ENCODE data around the gene SULT2B1. TPM values are rescaled to one million over a fixed set of nuclear protein-coding genes. Genes with fewer than 3 reads are reported as not detected.

Gene SULT2B1
- total RNA-seq: 1 to 10 TPM in 1 of 4 donors, not detected in 3; 1.0 TPM

GRCh38 chr19:48551437-48552302, at the start of gene SULT2B1:
Gene SULT2B1 (plus strand): TSS chr19:48552172. CDS start chr19:48552253, 81 bp downstream.
- Histone ChIP-seq H3K27me3 (peaks cover 0 to 42% (median 0%) of the 10 kb centered on the region in 4 donors), H3K27ac (replicated peaks in 1 of 4) (no peak within 1 kb of the TSS), H3K36me3 (no peaks in the 10 kb centered on the region), H3K4me1 (no peaks in the 10 kb centered on the region), H3K9me3 (no peaks in the 10 kb centered on the region), H3K4me3 (no peak within 1 kb of the TSS)
- no peak for TF ChIP-seq POLR2AphosphoS5 (IDR thresholded peaks at IDR 0.05)
- no peak for TF ChIP-seq POLR2A (IDR thresholded peaks at IDR 0.05; ENCODE audit: low read depth)
- TF ChIP-seq EP300 (IDR thresholded peaks at IDR 0.05): no peak
- TF ChIP-seq, protein P1, sequence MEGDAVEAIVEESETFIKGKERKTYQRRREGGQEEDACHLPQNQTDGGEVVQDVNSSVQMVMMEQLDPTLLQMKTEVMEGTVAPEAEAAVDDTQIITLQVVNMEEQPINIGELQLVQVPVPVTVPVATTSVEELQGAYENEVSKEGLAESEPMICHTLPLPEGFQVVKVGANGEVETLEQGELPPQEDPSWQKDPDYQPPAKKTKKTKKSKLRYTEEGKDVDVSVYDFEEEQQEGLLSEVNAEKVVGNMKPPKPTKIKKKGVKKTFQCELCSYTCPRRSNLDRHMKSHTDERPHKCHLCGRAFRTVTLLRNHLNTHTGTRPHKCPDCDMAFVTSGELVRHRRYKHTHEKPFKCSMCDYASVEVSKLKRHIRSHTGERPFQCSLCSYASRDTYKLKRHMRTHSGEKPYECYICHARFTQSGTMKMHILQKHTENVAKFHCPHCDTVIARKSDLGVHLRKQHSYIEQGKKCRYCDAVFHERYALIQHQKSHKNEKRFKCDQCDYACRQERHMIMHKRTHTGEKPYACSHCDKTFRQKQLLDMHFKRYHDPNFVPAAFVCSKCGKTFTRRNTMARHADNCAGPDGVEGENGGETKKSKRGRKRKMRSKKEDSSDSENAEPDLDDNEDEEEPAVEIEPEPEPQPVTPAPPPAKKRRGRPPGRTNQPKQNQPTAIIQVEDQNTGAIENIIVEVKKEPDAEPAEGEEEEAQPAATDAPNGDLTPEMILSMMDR (IDR thresholded peaks at IDR 0.05): no peak
- 73% methylated on average over 34 of the region's 36 CpGs for WGBS
- intact Hi-C loops (cut with DNase I): no loop called here
- no peak for DNase-seq (ENCODE audit: extremely low spot score)

DNA sequence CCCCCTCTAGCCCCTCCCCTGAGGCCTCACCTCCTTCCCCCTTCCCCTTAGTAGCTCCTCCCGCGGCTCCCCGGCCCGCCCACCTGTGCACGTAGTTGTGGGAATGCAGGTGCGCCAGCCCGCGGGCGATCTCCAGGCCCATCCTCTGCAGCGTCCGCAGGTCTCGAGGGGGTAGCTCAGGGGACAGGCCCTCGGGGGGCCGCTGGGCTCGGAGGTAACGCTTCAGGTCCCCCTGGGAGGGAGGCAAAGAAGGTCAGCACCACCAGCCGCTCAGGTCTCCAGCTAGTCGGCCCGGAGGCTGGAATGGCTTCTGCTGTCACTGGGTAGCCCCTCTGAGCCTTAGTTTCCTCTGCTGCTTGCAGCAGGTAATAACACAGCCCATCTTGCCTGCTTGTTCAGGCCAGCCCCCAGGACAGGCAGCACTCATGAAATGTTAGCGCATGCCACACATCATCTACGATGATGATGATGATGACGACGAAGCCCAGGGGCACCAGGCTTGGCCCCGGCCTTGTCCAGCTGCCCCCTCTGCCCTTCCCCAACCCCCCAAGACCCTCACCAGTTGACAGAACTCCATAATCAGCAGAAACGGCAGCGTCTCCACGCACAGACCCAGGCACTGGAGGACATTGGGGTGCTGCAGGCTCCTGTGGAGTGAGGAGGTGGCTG, 49.5 kb upstream of the SULT2B1 start:
- intact Hi-C loops (cut with DNase I): no loop called here

GRCh38 chr19:48506138-48506733, 45.7 kb upstream of the SULT2B1 start:
- no peak overlapping the region for H3K27ac ChIP-seq (replicated peaks in 1 of 4)
- H3K27me3 ChIP-seq: peaks cover 0 to 32% (median 17%) of the 10 kb centered on the region in 4 donors
- TF ChIP-seq EP300 (IDR thresholded peaks at IDR 0.05) (no peak), POLR2AphosphoS5 (IDR thresholded peaks at IDR 0.05) (no peak)
- TF ChIP-seq, protein P1 (IDR thresholded peaks at IDR 0.05): peak; percentile 34 to 37 (median 34)
- intact Hi-C loops (cut with DNase I): loop anchor here (5.0 kb wide), 1 partner anchor 76 kb away; no protein-coding TSS in a partner anchor
- H3K36me3 ChIP-seq: no peaks in the 10 kb centered on the region
- peaks cover 6 to 22% (median 18%) of the 10 kb centered on the region in 4 donors for H3K4me1 ChIP-seq
- no peak for DNase-seq (ENCODE audit: extremely low spot score)
- no peaks in the 10 kb centered on the region for H3K9me3 ChIP-seq
- WGBS: 96% methylated on average over 5 of the region's 5 CpGs
- no peak overlapping the region for H3K4me3 ChIP-seq

More for the DNA sequence above, 49.5 kb upstream of the SULT2B1 start:
- H3K4me3 ChIP-seq: no peak overlapping the region
- peaks cover 0 to 54% (median 46%) of the 10 kb centered on the region in 4 donors for H3K27me3 ChIP-seq
- H3K9me3 ChIP-seq: no peaks in the 10 kb centered on the region
- 40% methylated on average over 15 of the region's 27 CpGs for WGBS
- no peak overlapping the region for H3K27ac ChIP-seq (replicated peaks in 1 of 4)
- TF ChIP-seq EP300 (IDR thresholded peaks at IDR 0.05): no peak
- no peak for TF ChIP-seq POLR2A (IDR thresholded peaks at IDR 0.05; ENCODE audit: low read depth)
- H3K36me3 ChIP-seq: no peaks in the 10 kb centered on the region
- DNase-seq (ENCODE audit: extremely low spot score): no peak
- peaks cover 0 to 34% (median 28%) of the 10 kb centered on the region in 4 donors for H3K4me1 ChIP-seq

DNA sequence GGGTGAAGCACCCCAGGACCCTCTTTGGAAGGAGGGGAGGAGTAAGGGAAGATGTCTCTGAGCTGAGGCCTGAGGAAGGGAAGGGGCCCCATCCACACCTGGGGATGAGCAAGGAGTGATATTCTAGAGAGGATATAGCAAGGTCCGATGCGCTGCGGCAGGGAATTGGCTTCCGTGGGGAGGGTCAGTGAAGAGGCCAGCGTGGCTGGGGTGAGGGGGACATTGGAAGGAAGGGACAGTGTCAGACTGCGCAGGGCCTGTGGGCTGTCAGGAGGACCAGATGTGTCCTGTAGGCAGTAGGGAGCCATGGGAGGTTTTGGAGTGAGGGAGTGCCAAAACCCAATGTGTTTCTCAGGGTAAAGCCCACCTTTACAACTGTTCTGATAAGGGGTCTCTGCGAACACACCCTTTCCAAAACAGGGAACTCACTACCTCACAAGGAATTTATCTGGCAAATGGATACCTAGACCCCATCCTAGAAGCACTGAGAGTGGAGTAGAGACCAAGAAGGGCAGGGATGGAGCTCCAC, 44.0 kb upstream of the SULT2B1 start:
- H3K9me3 ChIP-seq: no peaks in the 10 kb centered on the region
- H3K36me3 ChIP-seq: no peaks in the 10 kb centered on the region
- no peak overlapping the region for H3K27ac ChIP-seq (replicated peaks in 1 of 4)
- no peak for DNase-seq (ENCODE audit: extremely low spot score)
- TF ChIP-seq, protein P1 (IDR thresholded peaks at IDR 0.05): no peak
- TF ChIP-seq EP300 (IDR thresholded peaks at IDR 0.05) (no peak), POLR2AphosphoS5 (IDR thresholded peaks at IDR 0.05) (no peak), POLR2A (IDR thresholded peaks at IDR 0.05; ENCODE audit: low read depth) (no peak)
- H3K27me3 ChIP-seq: peaks cover 0 to 32% (median 20%) of the 10 kb centered on the region in 4 donors
- 90% methylated on average over 7 of the region's 7 CpGs for WGBS
- intact Hi-C loops (cut with DNase I): loop anchor here (5.0 kb wide), 1 partner anchor 74 kb away; no protein-coding TSS in a partner anchor
- peaks cover 7 to 23% (median 13%) of the 10 kb centered on the region in 4 donors for H3K4me1 ChIP-seq
- no peak overlapping the region for H3K4me3 ChIP-seq

All from esophagus muscularis mucosa (tissue), 4 donors.